GM21717 (cell line): ENCODE measurements around the gene SEC22B.
A peak's percentile ranks its signal among the peaks of the same experiment; 100 is the strongest.
"Not testable (repeated sequence)": the region's sequence is repeated elsewhere in the genome, so short reads cannot be mapped to it uniquely, and the experiment has no call there.

Experiments used
- ATAC-seq: cut with Tn5 transposase; IDR thresholded peaks from one replicate; pipeline ENCODE4 v1.9.1; 2021; ENCODE audit warnings: mild to moderate bottlenecking, moderate library complexity; ENCODE audit not compliant: unreplicated experiment

The SEC22B gene

GRCh38 chr1:120117371-120118177 is 58.7 kb downstream of the SEC22B start:
- ATAC-seq, result peak; percentile 58

- ATAC-seq, result not testable (repeated sequence)
Observed at GRCh38 chr1:120116094-120116493, 60.2 kb downstream of the SEC22B start.

- ATAC-seq, result not testable (repeated sequence)
Observed at GRCh38 chr1:120113134-120113533, 63.2 kb downstream of the SEC22B start.

GRCh38 chr1:120112212-120112611 is 64.1 kb downstream of the SEC22B start:
- ATAC-seq, result not testable (repeated sequence)

GRCh38 chr1:120111771-120112170 is 64.5 kb downstream of the SEC22B start:
- ATAC-seq, result not testable (repeated sequence)

GRCh38 chr1:120111008-120111407 is 65.3 kb downstream of the SEC22B start:
- ATAC-seq, result not testable (repeated sequence)

- not testable (repeated sequence) for ATAC-seq
Observed at GRCh38 chr1:120109656-120110055, 66.7 kb downstream of the SEC22B start.

GRCh38 chr1:120109180-120109579 is 67.1 kb downstream of the SEC22B start:
- ATAC-seq, result not testable (repeated sequence)

- ATAC-seq, result not testable (repeated sequence)
Observed at GRCh38 chr1:120105288-120105687, 71.0 kb downstream of the SEC22B start.

- not testable (repeated sequence) for ATAC-seq
Observed at GRCh38 chr1:120103768-120104167, 72.6 kb downstream of the SEC22B start.

- not testable (repeated sequence) for ATAC-seq
Observed at GRCh38 chr1:120101593-120101992, 74.7 kb downstream of the SEC22B start.
